Left renal pelvis (tissue), 4 donors: ENCODE results near the gene CTTNBP2. TPM values are rescaled to one million over a fixed set of nuclear protein-coding genes. Genes with fewer than 3 reads are reported as not detected.
A peak's percentile ranks its signal among the peaks of the same experiment; 100 is the strongest.

Experiments used
- DNase-seq, 4 donors: peaks; one replicate each; pipeline ENCODE4 v3.0.0-alpha.2; 2013; ENCODE audit warnings: low read depth in 4 of 4, low spot score in 3 of 4
- polyA plus RNA-seq, 4 donors: library from polyadenylated mRNA; unstranded; fragments of 120-200 nt; gene quantifications; one replicate each; pipeline ENCODE4 v1.2.1, GENCODE V29; 2013; ENCODE audit not compliant: insufficient read length in 4 of 4

The CTTNBP2 gene
- polyA plus RNA-seq, 4 donors: 5.0 to 29.7 (median 27.5) TPM

DNA sequence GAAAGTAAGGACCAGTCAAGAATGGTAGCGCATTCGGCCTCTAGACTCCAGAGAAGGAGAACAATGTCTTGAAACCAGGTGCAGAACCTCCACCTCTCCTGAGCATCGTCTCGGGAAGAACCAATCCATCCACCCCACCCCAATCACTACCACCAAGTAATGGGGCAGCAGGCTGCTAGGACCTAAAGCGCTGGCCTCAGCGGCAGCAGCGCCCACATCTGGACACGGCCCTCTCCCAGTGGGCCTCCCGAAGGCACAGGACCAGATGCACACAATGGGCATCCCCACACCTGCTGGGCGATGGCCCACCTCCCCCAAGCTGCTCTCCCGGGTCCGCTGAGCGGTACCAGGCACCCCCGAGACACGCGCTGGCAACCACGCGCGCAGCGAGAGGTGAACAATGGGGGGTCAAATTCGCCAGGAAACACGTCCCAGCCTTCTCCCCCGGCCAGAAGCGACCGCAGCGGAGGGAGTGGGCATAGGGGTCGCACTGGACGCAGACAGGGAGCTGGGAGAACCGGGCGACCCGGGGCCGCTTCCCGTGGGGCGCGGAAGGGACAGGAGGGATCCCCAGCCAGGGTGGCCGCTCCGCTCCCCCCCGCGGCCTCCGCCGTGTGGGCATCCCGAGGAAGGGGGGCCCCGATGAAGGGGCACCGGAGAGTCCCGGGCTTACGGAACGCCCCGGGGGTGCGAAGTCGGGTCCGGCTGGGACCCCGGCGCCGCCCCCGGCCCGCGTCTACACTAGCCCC, 506 bp downstream of the CTTNBP2 start:
- no peak for DNase-seq

DNA sequence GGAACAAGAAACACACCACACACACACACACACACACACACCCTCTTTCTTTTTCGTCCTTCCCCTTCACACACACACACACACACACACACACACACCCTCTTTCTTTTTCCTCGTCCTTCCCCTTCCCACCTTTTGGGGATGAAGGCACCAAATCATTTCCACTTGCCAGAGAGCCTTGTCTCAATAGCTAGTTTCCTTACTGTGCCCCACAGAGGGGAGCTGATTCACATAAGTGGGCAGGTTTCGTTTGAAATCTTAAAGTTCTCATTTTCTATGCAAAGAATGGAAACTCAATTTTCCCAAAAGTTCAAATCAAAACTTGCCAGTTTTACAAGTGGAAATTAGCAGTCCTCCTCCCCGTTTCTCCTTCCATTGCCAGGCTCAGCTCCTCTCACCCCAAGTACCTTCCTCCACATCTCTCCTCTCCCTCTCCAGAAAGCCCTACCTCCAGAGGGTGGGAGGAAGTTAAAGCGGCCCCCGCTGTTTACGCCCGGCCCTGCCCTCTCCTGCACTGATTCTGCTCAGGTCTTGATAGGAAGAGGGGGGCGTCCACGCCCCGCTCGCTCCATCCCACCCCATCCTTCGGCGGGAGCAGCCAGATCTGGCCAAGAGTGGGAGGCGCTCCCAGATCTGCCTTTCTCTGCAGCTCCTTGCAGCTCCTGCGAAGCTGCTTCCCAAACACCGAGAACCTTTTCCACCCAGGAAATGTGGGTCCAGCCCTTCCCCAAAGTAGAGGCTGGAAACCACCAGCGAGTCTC, 1.3 kb downstream of the CTTNBP2 start:
- DNase-seq: no peak

DNA sequence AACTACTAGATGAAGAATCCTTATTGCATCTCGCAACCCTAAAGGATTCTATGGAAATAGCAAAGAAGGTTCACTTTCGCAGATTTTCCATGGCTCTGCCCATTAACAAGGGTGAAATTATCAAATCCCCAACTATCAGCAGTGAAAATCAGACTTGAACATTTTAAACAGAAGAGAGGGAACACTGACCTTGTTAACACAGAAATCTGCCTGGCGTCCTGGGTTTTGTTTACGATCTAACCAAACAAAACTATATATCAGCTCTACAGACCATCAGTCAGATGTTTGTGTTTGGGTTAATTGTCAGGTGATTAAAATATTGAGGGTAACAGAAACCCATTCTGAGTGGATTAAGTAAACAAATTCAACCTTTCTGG, 1.9 kb downstream of the CTTNBP2 start:
- no peak for DNase-seq

DNA sequence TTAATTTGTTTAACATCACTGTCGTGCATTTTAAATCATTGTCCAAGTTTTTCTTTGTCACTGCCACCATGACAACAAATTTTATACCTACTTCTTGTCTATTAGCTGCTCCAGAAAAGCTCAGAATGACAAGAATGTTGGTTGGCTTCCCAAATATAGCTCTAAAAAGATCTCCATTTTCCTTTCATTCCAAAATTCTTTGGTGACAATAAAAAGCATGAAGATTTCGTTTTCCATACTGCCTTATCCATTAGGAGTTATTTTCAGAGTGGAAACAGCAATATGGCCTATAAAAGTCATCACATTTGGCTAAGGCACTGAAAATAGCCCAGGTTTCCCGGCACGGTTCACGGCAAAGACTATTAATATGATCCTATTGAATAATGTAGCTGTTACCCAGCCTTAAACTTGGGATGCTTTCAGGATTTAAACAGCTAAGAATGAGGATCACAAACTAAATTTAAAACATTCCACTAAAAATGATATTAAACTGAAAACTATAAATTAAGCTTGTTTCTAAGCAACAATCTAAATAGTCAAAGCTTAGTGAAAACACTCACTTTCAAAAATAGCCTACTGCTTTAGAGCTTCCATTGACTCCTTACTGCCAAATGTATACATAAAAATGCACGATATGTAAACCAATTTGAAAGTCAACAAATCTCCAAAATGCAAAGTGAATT, 2.7 kb downstream of the CTTNBP2 start:
- no peak for DNase-seq

DNA sequence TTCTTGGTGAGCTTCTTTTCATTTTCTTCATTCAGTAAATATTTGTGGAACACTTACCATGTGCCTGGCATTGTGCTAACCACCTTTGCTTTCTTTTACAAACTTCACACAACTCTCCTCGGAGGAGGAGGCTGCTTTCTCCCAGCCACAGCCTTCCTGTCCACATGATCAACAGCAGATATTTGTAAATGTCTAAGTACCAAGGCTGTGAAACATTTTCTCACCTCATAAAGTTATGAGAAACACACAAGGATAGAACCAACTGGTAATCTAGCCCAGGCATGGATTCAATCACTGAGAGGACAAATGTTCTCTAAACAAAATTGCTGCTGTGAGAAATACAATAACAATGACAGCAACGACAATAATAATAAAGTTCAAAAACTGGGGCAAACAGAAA, 3.9 kb downstream of the CTTNBP2 start:
- DNase-seq: no peak

DNA sequence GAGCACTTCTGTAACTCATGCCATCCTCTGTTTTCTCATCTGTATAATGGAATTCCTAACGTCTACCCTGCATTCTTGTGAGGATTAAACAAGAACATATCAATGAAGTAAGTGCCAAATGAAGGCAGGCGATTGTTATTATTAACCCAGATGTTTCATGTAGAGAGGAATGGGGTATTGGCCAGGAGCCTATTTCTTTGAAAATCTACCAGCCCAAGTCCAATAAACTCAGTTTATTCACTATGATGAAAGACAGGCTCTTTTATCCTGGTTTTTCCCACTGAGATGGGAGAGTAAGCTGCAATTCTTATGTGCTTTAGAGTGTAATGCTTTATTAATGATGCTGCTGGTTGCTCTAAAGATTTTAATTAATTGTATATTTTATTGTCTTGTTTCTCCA, 9.6 kb downstream of the CTTNBP2 start:
- no peak for DNase-seq

DNA sequence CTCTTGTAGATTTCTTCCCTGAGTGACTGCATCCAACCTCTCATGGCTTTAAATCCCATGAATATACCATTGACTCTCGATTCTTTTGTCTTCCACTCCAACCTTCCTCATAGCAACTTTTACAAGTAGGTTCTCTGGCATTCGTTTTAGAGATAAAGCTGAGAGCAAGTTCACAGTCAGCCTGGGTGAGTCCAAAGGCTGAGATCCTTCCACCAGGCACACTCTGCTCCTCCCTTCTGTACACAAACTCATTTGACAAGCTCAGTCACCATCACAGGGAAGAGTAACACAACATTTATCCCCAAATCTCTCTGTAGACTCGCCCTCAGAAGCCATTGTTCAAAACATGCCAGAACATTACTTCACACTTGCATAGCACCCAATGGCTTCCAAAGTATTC, 10.9 kb downstream of the CTTNBP2 start:
- DNase-seq: no peak

DNA sequence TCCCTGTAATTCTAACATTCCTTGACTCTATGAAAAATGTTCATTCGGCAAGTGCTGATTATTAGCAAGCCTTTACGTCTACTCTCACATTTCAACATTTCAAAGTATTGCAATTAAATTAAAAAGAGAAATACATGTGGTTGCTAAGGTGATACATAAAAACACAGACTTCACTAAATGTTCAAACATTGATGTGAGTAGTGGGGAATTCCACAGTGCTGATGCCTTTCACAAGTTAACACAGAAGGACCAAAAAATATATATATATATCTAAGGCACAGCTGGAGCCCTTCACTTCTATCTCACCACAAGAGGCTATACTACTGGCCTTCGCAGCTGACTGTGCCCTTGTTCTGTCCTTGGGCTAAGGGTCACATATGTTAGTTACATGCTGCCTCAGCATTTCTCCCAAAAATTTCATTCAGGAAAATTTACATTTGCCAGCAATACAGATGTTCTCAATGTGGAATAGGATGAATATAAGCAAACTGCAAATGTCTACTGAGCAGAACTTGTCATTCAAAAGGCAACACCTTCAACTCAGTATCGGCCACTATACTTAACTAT, 13.9 kb downstream of the CTTNBP2 start:
- no peak for DNase-seq

DNA sequence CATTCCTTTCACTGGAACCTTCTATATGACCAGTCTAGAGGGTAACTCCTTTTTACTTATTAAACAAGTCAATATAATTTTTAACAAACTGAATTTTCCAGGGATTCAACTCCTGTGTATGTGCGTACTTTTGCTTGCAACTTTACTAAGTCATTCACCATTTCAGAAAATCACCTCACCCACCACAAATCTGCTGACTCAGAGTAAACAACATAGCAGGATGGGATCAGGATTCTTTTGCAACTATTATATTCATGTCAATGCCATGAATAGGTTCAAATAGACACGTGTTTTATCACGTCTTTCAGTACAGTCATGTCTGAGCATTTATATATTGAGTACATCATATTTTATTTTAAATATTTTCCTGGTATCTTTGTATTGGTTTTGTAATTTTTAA, 14.5 kb downstream of the CTTNBP2 start:
- no peak for DNase-seq

DNA sequence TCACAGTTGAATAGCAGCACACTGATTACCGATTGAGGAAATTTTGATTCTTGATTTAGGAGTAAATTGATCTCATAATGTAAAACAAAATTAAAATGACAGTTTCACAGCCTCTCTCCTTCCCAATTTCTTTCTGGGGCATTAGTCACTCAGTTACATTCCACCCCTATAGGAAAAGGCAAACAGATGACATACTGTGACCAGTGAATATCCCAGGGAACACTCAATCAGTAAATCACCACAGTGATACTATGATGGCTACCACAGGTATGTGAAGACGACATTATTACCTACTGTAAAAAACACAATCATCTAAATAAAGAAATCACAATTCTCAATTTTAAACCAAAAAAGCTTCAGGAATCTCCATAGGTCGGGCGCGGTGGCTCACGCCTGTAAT, 15.5 kb downstream of the CTTNBP2 start:
- no peak for DNase-seq

DNA sequence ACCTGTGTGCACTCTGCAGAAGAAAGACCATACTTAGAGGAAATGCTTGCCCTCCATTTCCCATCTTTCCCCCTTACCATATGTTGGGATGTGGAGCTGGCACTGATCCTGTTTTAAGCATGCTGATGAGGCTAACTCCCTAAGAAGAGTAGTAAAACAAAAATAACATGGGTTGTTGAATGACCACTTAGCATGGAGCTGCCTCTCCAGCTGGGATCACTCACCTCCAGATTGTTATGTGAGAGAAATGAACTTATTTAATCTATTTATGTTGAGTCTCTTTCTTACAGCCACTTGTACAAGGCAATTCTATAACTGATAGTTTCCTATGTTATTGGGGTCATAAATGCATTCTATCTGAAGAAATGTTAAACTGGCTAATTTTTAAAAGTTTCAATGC, 17.0 kb downstream of the CTTNBP2 start:
- DNase-seq: no peak

DNA sequence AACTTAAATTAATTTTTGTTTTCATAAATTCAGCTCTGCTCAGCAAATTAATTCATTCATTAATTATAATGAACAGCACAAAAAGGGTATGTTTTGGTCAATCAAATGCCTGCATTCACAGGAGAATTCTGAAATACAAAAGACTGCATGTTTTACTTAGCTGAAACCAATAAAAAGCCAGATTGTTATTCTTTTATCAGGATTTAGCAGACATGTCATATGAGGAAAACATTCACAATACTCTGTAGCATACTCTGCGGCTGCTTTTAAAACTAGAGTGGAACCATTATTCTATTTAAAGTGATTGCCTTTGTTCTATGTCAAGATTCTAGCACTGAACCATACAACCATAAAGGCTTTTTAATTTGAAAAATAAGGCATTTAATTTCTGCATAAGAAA, 19.1 kb downstream of the CTTNBP2 start:
- no peak for DNase-seq

DNA sequence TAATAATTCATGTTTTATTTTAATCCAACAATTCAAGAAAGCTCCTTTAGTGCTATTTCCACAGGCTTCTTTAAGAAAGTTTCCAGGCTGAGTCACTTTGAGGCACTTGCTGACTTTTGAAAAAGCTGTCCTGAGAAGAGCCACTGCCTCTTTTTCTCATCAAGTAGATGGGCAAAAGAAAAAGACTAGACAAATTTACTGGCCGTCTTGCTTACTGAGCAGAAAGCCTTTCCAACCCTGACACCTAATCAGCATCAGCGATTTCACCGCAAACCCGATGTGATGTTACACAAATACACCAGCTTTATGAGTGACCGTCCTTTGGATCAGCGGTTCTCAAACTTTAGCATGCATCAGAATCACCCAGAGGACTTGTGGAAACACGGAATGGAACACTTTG, 24.3 kb downstream of the CTTNBP2 start:
- DNase-seq: no peak

DNA sequence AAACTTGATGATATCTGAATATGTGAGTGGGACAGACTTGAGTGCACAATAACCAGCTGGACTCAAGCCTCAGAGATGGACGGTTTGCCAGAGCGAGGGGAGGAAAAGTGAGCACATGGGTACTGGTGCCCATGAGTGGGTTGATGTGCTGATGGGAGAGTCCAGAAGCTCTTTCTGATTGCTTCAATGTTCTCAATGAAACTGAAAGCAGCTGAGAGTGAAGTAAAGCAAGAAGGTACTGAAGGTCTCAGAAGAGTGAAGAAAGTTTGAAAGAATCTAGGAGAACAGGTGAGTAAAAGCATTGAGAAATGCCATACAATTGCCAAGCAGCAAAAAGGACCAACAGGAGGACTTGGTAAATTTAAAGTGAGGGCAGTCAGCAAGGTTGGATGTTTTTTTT, 28.6 kb downstream of the CTTNBP2 start:
- no peak for DNase-seq

DNA sequence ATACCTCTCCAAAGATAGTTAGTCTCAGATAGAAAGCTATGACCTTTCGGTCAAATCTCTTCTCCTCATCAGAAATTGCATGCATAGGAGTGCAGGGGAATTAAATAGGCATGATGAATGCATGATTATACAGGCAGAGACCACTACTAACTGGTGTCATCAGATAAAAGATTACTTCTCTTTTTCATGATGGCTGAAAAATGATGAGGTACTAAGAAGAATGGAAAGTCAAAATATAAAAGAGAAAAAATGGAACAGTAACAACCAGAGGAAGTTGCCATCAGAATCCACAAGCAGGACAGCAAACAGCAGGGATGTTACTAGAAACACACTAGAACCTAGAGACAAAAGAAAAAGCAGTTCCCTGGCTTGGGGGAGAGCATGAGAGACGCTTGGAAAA, 31.6 kb downstream of the CTTNBP2 start:
- DNase-seq: no peak

DNA sequence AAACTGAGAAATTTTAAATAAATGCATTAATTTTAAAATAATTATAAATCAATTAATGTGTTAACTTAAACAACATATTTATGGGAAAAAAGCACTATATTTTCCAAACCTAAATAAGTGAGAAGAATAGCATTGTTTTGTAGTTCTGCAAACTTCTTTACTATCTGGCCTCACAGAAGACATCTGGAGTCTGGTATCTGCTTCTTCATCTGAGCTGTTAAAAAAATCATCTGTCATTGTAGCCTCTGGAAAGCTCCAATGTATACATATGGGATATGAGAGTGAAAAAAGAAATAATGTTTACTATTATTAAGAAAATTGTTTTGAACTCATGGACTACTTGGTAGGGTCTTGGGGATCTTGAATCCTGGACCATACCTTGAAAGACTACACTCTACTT, 32.2 kb downstream of the CTTNBP2 start:
- no peak for DNase-seq

DNA sequence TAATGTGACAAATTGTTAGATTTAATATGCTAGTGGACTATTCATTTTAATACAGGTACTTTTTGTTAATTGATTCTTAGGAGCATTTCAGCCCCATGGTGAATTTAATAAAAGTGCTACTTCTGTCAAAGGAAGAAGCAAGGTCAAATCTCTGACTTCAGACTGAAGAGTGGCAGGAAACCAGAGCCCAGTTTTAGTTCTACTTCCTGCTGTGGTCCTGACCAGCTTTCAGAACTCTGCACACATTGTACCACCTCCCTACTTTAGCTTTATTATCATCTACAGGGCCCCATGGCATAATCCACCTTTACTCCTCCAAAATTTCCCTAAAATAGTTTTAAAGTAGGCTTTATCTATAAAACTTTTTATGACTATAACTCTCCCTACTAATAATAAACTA, 33.7 kb downstream of the CTTNBP2 start:
- no peak for DNase-seq

DNA sequence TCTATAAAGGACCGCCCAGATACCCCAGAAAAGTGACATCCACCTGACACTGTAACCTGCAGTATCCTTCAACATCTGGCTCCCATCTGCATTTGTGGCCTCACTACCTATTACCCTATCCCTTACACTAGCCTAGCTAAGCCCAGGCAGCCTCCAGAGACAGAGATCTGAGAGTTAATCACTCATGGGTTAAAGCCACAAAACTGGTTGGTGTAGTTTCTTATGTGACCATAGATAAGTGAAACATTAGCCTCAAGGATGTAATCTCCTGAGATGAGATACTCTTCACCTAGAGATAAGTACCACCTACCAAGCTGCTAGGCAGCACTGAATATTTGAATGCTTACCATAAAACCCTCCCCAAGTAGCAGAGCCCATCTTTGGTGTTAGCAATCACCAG, 35.4 kb downstream of the CTTNBP2 start:
- DNase-seq: no peak

DNA sequence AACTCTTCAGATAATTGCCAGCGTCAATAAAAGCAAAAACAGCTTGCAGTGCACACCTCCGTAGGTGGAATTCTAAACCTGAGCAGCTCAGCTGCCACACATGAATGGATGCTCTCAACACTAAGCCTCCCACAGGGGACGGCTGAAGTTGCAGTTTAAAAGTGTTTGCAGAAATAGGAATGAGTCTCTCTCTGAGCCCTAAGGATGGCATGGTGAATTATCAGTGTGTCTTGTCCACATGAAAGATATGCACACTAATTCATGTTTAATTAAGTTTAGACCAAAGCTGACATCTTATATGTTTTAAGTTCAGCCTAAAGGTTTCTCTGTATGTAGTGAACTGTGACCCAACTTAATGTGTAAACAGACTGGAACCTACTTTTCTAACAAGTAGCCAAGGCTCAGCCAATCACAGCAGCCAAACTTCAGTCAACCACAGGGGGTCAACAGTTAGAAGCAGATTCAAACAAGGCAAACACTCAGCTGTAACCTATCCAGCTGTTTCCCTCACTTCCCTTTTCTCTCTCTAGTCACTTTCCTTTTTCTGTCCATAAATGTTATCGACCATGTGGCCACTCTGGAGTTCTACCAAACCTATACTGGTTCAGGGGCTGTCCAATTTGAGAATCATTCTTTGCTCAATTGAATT, 38.1 kb downstream of the CTTNBP2 start:
- DNase-seq: peak in 3 of 4 donors; percentile 27 to 51 (median 33)

DNA sequence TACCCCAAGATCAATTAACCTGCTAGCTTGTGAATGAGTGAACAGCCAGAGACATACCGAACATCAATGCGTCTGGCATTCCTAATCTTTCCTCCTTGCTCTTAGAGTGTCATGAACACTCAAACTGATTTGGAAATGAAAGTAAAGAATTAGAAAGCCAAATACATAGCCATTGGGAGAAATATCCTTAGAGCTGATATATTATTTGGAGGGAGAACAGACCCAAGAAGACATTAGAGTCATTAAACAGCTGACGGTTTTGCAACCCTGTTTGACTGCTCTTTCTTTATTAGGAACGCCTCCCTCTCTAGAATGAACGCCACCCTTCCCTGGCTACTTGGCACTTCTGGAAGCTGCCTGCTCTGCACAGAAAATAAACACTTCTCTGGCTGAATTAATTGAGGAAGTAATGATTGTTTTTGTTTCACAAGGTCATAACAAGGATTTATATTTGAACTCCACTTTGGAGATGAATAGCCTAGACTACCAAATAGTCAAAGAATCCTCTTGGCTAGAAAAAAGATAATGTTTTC, 42.8 kb downstream of the CTTNBP2 start:
- no peak for DNase-seq
